Fibroblast of skin of left quadriceps (primary cell): ENCODE results near the gene RGN.
"Not testable (repeated sequence)": the region's sequence is repeated elsewhere in the genome, so short reads cannot be mapped to it uniquely, and the experiment has no call there.

Experiments
- DNase-seq, 2 experiments: peaks; one replicate each; pipeline ENCODE4 v3.0.0-alpha.2; 2013; ENCODE audit warnings: low read depth in 2 of 2

RGN gene

DNA sequence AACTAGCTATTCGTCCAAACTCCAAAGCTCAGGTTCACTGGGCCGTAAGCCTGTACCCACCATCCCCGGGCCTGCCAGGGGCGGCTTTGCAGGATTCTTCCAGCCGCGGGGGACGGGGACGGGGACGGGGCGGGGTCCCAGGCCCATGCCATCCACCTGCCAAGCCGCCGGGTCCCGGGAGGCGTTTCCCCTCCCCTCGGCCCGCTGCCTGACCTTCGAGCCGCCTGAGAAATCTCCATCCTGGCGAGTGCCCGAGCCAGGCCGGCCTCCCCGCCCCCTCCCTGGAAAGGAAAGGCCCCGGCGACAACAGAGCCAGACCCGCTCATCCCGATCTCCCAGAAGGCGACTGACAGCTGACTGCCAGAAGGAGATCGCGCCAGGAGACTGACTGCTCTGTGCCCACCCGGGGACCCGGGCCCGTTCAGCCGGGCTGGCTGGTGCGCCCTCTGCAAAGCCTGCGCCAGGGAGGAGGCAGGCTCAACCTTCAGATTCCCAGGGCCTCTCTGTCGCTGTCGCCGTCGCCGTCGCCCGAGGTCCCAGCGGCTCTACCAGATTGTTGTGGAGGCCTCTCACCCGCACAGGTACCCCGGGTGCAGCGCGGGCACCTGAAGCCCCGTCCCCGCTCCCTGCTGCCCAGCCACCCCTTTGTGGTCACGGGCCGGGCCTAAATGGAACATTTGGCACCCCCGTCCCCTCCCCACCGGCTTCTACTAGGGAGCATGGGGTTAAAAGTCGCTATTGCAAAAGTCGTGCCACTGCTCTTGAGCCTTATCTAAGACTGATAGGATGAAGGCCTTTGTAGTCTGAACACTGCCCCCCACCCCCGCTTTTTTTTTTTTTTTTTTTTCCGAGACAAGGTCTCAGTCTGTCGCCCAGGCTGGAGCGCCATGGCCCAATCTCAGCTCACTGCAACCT is at the start of gene RGN:
TSS of gene RGN (plus strand) at position 315 of the 915 bp plus-strand sequence. CDS start 2,702 bp downstream, outside the sequence.
- no peak for DNase-seq

- DNase-seq = peak; percentile 36 to 39
Observed at GRCh38 chrX:47030339-47030738, 47.9 kb upstream of the RGN start.

DNA sequence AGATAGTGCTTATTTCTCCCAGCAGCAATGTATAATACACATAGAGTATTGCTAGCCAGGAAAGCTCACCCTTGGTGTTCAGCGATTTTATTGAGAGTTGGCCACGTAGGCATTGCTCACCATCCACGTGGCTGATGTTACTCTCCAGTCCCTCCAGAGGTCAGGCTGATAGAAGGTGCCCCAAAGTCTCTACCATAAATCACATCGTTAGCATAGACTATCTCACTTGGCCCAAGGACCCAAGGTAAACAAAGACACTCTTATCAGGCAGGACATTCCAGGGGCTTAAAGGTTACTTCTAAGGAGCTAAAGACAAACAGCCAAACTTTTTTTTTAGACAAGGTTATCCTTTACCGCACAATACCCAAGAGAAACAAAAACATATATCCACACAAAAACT is 30.3 kb upstream of the RGN start:
- no peak for DNase-seq

GRCh38 chrX:47059142-47059874 is 18.9 kb upstream of the RGN start:
- no peak for DNase-seq

DNA sequence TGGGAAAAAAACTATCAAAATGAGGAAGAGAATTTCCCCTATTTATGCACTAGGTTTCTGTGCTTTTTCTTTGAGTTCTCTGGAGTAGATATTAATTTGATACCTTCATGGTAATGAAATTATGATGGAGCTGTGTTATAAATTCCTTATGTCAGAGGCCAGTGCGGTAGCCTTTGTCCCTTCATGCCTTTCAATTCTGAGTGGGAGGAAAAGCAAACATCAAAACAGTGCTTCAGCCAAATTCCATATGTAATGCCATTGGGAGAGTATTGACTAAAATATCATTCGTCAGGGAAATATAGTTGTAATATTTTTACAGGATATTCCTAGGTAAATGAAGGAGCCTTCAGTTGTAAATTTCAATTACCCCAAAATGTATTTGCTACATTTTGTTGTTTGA is 17.5 kb upstream of the RGN start:
- no peak for DNase-seq

DNA sequence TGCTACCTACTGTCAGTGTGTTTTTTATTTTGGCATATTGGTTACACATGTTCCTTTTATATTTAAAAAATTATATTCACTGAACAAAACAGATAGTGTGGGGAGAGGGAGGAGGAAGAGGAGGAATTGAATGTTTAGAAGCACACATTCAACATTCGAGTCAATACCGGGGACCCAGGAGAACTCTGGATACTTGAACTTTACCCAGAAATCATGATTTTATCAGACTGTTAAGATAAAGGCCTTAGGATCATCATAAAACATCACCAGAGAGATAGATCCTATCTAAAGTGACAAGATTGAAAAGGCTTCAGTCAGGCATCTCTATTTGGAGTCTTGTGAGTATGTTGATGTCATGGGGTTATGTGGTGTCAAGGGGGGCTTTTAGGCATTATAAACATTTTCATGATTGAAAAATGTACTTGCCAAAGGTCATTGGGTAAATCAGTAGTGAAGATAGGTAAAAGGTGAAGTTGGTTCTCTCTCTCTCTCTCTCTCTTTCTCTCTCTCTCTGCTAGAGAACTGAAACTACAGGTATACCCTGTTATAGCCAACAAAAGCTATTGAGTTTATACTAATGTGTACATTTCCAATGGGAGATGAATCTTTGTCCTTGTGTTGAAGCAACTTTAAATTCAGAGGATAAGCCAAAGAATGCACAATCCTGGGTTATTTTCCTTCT is 16.9 kb upstream of the RGN start:
- DNase-seq = no peak

GRCh38 chrX:47063179-47063578 is 15.1 kb upstream of the RGN start:
- DNase-seq = no peak

DNA sequence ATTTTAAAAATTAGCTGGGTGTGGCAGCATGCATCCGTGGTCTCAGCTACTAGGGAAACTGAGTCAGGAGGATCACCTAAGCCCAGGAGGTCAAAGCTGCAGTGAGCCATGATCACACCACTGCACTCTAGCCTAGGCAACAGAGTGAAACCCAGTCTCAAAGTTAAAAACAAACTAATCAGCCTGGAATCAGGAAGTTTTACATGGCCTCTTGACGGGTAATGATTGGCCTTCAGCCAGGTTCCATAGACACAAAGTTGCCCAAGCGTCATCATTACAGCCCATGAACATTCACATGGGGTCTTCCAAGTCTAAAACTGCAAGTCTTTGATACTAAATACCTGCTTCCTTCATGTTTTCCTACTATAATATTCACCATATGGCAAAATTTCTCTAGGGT is 10.0 kb upstream of the RGN start:
- no peak for DNase-seq

GRCh38 chrX:47068720-47069119 is 9.5 kb upstream of the RGN start:
- DNase-seq = no peak

DNA sequence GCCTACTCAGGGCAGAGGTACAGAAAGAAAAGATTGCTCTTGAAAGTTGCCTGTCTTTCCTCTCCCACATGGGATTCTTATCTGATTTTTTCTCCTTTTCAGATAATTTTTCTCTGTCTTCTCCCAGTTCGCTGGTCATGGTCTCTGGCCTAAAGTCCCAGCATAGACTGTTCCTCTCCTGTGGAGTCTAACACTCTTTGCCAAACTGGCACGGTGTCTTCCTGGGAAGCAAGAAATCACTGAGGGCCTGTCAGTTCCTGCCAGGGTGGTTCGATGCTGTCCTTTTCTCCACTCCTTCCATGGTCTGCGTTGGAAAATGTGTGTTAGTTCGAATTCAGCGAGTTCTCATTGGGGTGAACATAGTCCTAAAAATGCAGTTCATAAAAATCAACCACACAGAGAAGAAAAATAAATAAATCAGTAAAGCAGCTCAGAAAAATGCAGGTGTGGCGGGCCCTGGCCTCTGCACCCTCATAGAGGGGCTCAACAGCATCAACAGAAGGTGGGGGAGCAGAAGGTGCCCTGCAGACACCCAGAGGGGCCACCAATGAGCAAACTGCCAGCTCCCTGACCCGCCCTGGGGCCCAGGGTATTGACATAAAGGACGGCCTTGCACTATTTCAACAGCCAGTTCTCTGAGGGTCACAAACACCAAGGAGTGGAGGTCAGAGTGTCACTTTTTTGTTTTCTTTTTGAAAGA is 2.1 kb downstream of the RGN start:
- DNase-seq = no peak

- DNase-seq = no peak
Observed at GRCh38 chrX:47080915-47081236, 2.6 kb downstream of the RGN start.

DNA sequence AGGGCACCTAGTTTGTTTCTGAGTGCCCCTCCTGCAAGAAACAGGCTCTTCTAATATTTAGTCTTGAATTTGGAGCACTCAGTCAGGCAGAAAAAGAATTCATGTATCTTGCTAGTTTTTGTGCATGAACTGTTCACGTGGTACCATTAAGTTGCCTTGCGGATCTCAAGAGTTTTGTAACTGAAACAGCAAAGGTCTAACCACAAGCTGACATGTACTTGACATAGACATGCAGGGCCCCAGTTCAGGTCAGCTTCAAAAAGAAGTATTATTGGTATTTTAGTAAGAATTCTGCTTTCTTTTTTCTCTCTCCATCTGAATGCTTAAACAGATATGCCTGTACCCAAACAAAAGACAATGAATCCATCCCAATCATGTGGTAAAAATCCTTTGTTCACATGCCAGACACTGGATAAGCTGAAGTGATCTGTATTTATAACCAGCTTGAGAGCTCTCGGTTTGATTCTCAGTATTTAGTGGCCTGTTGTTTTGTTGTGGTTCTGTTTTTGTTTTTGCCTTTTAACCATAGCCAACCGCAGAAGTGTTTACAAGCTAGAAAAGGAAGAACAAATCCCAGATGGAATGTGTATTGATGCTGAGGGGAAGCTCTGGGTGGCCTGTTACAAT is 13.0 kb downstream of the RGN start:
- DNase-seq = no peak

- DNase-seq = peak in 1 of 2 experiments; percentile 3
Observed at GRCh38 chrX:47093248-47093647, 15.0 kb downstream of the RGN start.

- no peak for DNase-seq
Observed at GRCh38 chrX:47093860-47094259, 15.6 kb downstream of the RGN start.

GRCh38 chrX:47097018-47097417 is 18.8 kb downstream of the RGN start:
- no peak for DNase-seq

- no peak for DNase-seq
Observed at GRCh38 chrX:47098338-47099094, 20.3 kb downstream of the RGN start.

GRCh38 chrX:47101206-47101605 is 23.0 kb downstream of the RGN start:
- DNase-seq = no peak

- not testable (repeated sequence) for DNase-seq
Observed at GRCh38 chrX:47110936-47111615, 32.8 kb downstream of the RGN start.

DNA sequence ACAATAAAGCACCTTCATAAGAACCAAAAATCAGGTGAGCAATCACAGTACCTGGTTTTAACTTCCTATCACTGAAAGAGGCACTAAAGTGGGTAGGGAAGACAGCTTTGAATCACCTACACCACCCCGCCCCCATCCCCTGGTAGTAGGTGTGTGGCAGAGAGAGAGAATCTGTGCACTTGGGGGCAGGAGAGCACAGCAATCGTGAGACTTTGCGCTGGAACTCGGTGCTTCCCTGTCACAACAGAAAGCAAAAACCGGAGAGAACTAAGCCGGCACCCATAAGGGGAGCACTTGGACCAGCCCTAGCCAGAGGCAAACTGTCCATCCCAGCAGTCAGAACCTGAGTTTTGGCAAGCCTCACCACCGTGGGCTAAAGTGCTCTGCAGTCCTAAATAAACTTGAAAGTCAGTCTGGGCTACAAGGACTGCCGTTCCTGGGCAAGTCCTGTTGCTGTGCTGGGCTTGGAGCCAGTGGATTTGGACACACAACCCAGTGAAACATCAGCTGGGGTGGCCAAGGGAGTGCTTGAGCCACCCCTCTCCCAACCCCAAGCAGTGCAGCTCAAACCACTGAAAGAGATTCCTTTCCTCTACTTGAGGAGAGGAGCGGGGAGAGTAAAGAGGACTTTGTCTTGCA is 34.2 kb downstream of the RGN start:
- no peak for DNase-seq
